ENCODE data around the gene WNT2.
"Not testable (repeated sequence)": the region's sequence is repeated elsewhere in the genome, so short reads cannot be mapped to it uniquely, and the experiment has no call there.

WNT2 gene

DNA sequence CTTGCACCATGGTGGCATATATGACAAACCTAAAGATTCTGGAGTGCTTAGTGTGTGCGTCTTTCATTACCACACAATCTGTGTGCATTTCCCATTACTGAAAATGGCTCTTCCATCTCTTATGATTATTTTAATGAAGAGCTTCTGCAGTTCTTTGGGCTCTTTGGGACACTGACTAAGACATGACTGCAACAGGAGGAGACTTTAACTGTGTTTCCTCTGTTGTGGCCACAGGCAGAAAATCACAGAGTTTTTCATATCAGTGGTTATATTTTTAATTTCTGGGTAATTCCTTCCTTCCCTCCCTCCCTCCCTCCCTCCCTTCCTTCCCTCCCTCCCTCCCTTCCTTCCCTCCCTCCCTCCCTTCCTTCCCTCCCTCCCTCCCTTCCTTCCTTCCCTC, 58.1 kb downstream of the WNT2 start:
- no peaks in the 10 kb centered on the region for H3K36me3 Mint-ChIP-seq
- no peak overlapping the region for H3K27ac Mint-ChIP-seq
- H3K9me3 Mint-ChIP-seq = no peaks in the 10 kb centered on the region
- H3K27me3 Mint-ChIP-seq = no peaks in the 10 kb centered on the region
- H3K4me3 Mint-ChIP-seq = no peak overlapping the region
- no peak for DNase-seq
- CTCF ChIA-PET = no interaction called here
- H3K4me1 Mint-ChIP-seq = no peaks in the 10 kb centered on the region

- no peak overlapping the region for H3K27ac Mint-ChIP-seq
- no peaks in the 10 kb centered on the region for H3K36me3 Mint-ChIP-seq
- H3K9me3 Mint-ChIP-seq = no peaks in the 10 kb centered on the region
- H3K4me1 Mint-ChIP-seq = no peaks in the 10 kb centered on the region
- H3K4me3 Mint-ChIP-seq = no peak overlapping the region
- no peaks in the 10 kb centered on the region for H3K27me3 Mint-ChIP-seq
- CTCF ChIA-PET = no interaction called here
- no peak for DNase-seq
Measured at GRCh38 chr7:117262546-117262945, 60.3 kb downstream of the WNT2 start.

DNA sequence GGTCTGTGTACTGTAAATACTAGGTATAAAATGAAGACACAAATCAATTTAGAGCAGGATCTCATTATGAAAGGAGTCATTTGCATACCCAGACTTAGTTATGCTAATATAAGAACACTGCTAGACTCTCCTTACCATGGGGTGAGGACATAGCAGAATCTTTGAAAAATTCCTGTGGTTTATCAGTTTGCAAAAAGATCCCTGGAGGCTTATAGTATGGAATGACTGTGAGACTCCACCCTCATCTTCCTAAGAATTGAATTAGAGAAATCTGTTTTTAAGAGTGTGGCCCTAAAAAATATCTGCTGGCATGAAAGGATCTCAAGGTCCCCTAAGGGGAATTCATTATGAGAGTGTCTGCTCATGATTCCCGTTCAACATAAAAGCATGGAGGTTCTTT, 63.2 kb downstream of the WNT2 start:
- CTCF ChIA-PET = no interaction called here
- no peaks in the 10 kb centered on the region for H3K36me3 Mint-ChIP-seq
- H3K27ac Mint-ChIP-seq = no peak overlapping the region
- H3K9me3 Mint-ChIP-seq = no peaks in the 10 kb centered on the region
- H3K27me3 Mint-ChIP-seq = no peaks in the 10 kb centered on the region
- no peak for DNase-seq
- no peaks in the 10 kb centered on the region for H3K4me1 Mint-ChIP-seq
- no peak overlapping the region for H3K4me3 Mint-ChIP-seq

GRCh38 chr7:117251687-117252086, 71.2 kb downstream of the WNT2 start:
- H3K4me1 Mint-ChIP-seq = no peaks in the 10 kb centered on the region
- H3K27ac Mint-ChIP-seq = no peak overlapping the region
- no peak for DNase-seq
- H3K9me3 Mint-ChIP-seq = no peaks in the 10 kb centered on the region
- H3K36me3 Mint-ChIP-seq = no peaks in the 10 kb centered on the region
- H3K27me3 Mint-ChIP-seq = peaks cover 8% of the 10 kb centered on the region
- H3K4me3 Mint-ChIP-seq = no peak overlapping the region
- CTCF ChIA-PET = no interaction called here

- Mint-ChIP-seq H3K27ac (no peak overlapping the region), H3K4me3 (no peak overlapping the region), H3K4me1 (no peaks in the 10 kb centered on the region), H3K9me3 (no peaks in the 10 kb centered on the region), H3K36me3 (no peaks in the 10 kb centered on the region), H3K27me3 (peaks cover 8% of the 10 kb centered on the region)
- CTCF ChIA-PET = no interaction called here
- no peak for DNase-seq
Measured at GRCh38 chr7:117250801-117251200, 72.1 kb downstream of the WNT2 start.

DNA sequence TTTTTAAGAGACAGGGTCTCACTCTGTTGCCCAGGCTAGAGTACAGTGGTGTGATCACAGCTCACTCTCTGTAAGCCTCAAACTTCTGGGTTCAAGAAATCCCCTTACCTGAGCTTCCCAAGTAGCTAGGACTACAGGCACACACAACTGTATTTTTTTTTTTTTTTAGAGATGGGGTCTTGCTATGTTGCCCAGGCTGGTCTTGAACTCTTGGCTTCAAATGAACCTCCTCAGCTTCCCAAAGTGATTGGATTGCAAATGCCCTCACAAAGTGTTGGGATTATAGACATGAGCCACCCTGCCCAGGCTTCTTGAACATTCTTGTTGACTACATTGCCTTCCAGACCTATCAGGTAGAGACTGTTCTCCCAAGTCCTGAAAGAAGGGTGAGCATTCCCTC, 72.6 kb downstream of the WNT2 start:
- DNase-seq = no peak
- CTCF ChIA-PET = no interaction called here
- H3K4me3 Mint-ChIP-seq = no peak overlapping the region
- no peaks in the 10 kb centered on the region for H3K4me1 Mint-ChIP-seq
- peaks cover 8% of the 10 kb centered on the region for H3K27me3 Mint-ChIP-seq
- no peaks in the 10 kb centered on the region for H3K9me3 Mint-ChIP-seq
- H3K27ac Mint-ChIP-seq = no peak overlapping the region
- no peaks in the 10 kb centered on the region for H3K36me3 Mint-ChIP-seq

- no peaks in the 10 kb centered on the region for H3K9me3 Mint-ChIP-seq
- H3K4me1 Mint-ChIP-seq = no peaks in the 10 kb centered on the region
- DNase-seq = no peak
- peaks cover 8% of the 10 kb centered on the region for H3K27me3 Mint-ChIP-seq
- CTCF ChIA-PET = no interaction called here
- H3K27ac Mint-ChIP-seq = no peak overlapping the region
- no peaks in the 10 kb centered on the region for H3K36me3 Mint-ChIP-seq
- H3K4me3 Mint-ChIP-seq = no peak overlapping the region
Measured at GRCh38 chr7:117249696-117250095, 73.2 kb downstream of the WNT2 start.

DNA sequence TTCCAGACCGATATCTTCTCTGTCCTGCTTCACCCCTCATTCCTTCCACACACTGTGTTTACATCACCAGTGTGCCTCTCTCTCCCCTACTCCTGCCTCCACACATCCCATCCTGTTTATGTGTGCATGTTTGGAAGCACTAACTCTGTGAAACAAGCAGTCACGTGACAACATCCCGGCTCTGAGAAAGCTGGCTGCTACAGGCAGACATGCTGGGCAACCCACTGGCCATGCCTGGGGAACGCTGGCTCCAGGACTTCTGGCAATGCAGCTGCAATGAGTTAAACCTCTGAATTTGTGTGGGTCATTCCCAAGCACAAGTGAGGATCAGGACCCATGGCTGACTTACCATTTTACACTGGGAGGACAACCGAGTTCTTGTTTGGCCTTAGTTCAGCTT, 74.0 kb downstream of the WNT2 start:
- H3K9me3 Mint-ChIP-seq = no peaks in the 10 kb centered on the region
- H3K27me3 Mint-ChIP-seq = peaks cover 8% of the 10 kb centered on the region
- H3K27ac Mint-ChIP-seq = no peak overlapping the region
- CTCF ChIA-PET = no interaction called here
- DNase-seq = no peak
- no peaks in the 10 kb centered on the region for H3K36me3 Mint-ChIP-seq
- H3K4me3 Mint-ChIP-seq = no peak overlapping the region
- H3K4me1 Mint-ChIP-seq = no peaks in the 10 kb centered on the region

- H3K4me1 Mint-ChIP-seq = no peaks in the 10 kb centered on the region
- CTCF ChIA-PET = no interaction called here
- no peak overlapping the region for H3K27ac Mint-ChIP-seq
- H3K4me3 Mint-ChIP-seq = no peak overlapping the region
- peaks cover 4% of the 10 kb centered on the region for H3K27me3 Mint-ChIP-seq
- H3K36me3 Mint-ChIP-seq = no peaks in the 10 kb centered on the region
- no peak for DNase-seq
- H3K9me3 Mint-ChIP-seq = no peaks in the 10 kb centered on the region
Measured at GRCh38 chr7:117247809-117248208, 75.0 kb downstream of the WNT2 start.

DNA sequence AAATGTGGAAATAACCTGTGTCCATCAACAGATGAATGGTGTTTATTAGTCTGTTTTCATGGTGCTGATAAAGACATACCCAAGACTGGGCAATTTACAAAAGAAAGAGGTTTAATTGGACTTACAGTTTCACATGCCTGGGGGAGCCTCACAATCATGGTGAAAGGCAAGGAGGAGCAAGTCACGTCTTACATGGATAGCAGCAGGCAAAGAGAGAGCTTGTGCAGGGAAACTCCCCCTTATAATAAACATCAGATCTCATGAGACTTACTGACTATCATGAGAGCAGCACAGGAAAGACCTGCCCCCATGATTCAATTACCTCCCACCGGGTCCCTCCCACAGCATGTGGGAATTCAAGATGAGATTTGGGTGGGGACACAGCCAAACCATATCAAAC, 77.2 kb downstream of the WNT2 start:
- not testable (repeated sequence) for H3K27me3 Mint-ChIP-seq

DNA sequence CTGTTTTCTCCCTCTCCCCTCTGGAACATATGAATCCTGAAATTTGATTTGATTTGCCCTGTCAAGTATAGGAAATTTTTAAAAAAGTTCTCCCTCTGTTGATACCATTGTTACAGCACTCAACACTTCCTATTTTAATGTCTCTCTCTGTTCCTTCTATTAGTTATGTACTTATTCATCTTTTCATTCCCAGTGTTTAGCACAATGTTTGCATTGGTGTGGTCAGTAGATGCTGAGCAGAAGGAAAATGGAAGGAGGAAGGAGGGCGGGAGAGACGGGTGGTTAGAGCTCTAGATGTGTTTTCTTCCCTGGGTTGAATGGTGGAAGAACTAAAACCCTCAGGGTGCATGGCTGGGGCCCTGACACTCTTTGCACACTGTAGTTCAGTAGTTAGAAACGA, 79.5 kb downstream of the WNT2 start:
- H3K36me3 Mint-ChIP-seq = no peaks in the 10 kb centered on the region

More for the DNA sequence above, 77.2 kb downstream of the WNT2 start:
- H3K4me3 Mint-ChIP-seq, H3K4me1 Mint-ChIP-seq, H3K9me3 Mint-ChIP-seq, DNase-seq, CTCF ChIA-PET, H3K36me3 Mint-ChIP-seq, H3K27ac Mint-ChIP-seq: not testable (repeated sequence)

DNA sequence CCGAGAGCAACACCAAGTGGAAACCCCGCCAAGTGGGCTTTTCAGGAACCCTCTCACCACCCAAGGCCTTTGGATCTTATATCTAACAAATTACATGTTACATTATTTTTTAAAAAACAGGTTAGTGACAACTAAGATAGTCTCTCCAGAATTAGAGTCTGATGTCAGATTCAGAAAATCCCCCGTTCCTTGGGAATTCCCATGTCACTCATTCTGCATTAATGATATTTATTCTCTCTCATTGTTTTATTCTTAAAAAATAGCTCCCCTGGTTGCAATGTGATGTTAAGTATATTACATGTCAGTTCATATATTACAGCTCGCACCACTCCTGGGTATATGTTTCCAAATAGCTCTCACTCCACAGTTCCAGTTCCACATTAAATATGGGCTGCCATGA, 81.8 kb downstream of the WNT2 start:
- CTCF ChIA-PET = no interaction called here
- H3K27me3 Mint-ChIP-seq = peaks cover 4% of the 10 kb centered on the region
- no peak overlapping the region for H3K27ac Mint-ChIP-seq
- H3K36me3 Mint-ChIP-seq = no peaks in the 10 kb centered on the region
- H3K9me3 Mint-ChIP-seq = no peaks in the 10 kb centered on the region
- no peaks in the 10 kb centered on the region for H3K4me1 Mint-ChIP-seq
- DNase-seq = no peak
- no peak overlapping the region for H3K4me3 Mint-ChIP-seq

More for the DNA sequence above, 79.5 kb downstream of the WNT2 start:
- Mint-ChIP-seq H3K27me3 (peaks cover 4% of the 10 kb centered on the region), H3K27ac (no peak overlapping the region), H3K4me1 (no peaks in the 10 kb centered on the region), H3K9me3 (no peaks in the 10 kb centered on the region), H3K4me3 (no peak overlapping the region)
- no peak for DNase-seq
- CTCF ChIA-PET = no interaction called here

DNA sequence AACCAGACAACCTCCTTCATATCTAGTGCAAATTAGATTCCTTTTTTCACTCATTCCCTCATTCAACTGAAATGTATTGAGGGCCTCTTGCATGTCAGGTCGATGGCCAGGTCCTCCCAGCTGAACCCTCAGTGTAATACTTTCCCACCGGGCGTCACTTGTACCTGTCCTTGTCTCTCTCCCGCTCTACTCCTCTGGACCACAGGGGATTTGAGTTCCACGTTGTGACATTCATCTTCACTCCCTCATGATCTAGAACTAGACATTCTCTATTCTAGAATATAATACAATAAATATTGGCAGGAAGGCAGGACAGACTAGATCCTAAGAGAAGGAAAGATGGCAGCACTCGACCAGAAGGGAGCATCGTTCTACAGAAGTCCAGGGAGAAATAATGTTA, 83.9 kb downstream of the WNT2 start:
- no peaks in the 10 kb centered on the region for H3K9me3 Mint-ChIP-seq
- no peak overlapping the region for H3K4me3 Mint-ChIP-seq
- peaks cover 4% of the 10 kb centered on the region for H3K27me3 Mint-ChIP-seq
- H3K27ac Mint-ChIP-seq = no peak overlapping the region
- DNase-seq = no peak
- no peaks in the 10 kb centered on the region for H3K4me1 Mint-ChIP-seq
- no peaks in the 10 kb centered on the region for H3K36me3 Mint-ChIP-seq
- CTCF ChIA-PET = no interaction called here

DNA sequence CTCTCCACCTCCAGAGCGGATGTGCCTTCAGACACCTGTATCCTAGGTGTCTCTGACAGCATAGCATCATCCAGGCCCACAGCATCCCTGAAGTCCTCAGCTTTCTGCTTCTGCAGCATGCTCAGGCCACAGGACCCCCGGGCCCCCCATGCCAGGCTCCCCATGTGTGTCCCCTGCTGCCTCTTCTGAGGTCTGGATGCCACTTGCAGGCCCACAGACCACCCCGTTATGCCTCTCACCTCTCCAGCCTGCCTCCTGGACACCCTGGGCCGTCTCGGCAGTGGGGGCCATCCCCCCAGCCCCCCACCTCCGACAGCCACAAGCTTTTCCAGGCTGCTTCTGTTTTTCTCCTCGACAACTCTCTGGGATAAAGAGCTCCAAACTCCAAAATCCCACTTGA, 84.4 kb downstream of the WNT2 start:
- Mint-ChIP-seq H3K27ac (no peak overlapping the region), H3K36me3 (no peaks in the 10 kb centered on the region), H3K27me3 (peaks cover 4% of the 10 kb centered on the region), H3K4me3 (no peak overlapping the region), H3K4me1 (no peaks in the 10 kb centered on the region), H3K9me3 (no peaks in the 10 kb centered on the region)
- no peak for DNase-seq
- CTCF ChIA-PET = no interaction called here

- DNase-seq = no peak
- CTCF ChIA-PET = no interaction called here
- Mint-ChIP-seq H3K9me3 (no peaks in the 10 kb centered on the region), H3K4me3 (no peak overlapping the region), H3K4me1 (no peaks in the 10 kb centered on the region), H3K27me3 (peaks cover 4% of the 10 kb centered on the region), H3K36me3 (no peaks in the 10 kb centered on the region), H3K27ac (no peak overlapping the region)
Measured at GRCh38 chr7:117237646-117238045, 85.2 kb downstream of the WNT2 start.

DNA sequence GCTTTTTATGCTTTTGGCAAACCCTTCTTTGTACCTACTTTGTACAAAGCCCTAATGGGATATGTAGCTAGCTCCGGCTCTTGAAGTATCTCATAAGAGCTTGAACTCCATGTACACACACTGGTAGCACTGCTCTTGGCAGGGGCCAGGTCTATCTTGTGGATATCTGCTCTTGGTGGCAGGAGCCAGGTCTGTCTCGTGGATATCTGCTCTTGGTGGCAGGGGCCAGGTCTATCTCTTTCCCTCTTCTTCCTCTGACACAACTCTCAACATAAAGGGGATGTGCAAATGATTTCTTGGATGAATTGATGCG, 91.9 kb downstream of the WNT2 start:
- Mint-ChIP-seq H3K9me3 (no peaks in the 10 kb centered on the region), H3K4me1 (no peaks in the 10 kb centered on the region), H3K27me3 (no peaks in the 10 kb centered on the region), H3K27ac (no peak overlapping the region), H3K36me3 (no peaks in the 10 kb centered on the region), H3K4me3 (no peak overlapping the region)
- no peak for DNase-seq
- CTCF ChIA-PET = interaction anchor here (1.7 kb wide), 1 partner anchor 18 kb away, joined by 5 read pairs; no protein-coding TSS in a partner anchor
